ENCODE results near the gene SYCE3. TPM values are rescaled to one million over a fixed set of nuclear protein-coding genes. Genes with fewer than 3 reads are reported as not detected.
A peak's percentile ranks its signal among the peaks of the same experiment; 100 is the strongest.

Gene SYCE3
- total RNA-seq, 1 experiment from 2014 or later, result not detected

- H3K27ac Mint-ChIP-seq (ENCODE audit: unreplicated experiment), result no peak overlapping the region
- no peak overlapping the region for H3K4me3 ChIP-seq (ENCODE audit: low read depth, low read length)
- H3K9me3 ChIP-seq, result no peaks in the 10 kb centered on the region
- H3K9me3 Mint-ChIP-seq (ENCODE audit: unreplicated experiment), result no peaks in the 10 kb centered on the region
- H3K27me3 ChIP-seq (replicated peaks; ENCODE audit: control insufficient read depth, insufficient read depth, low read length), result no peaks in the 10 kb centered on the region
- no peaks in the 10 kb centered on the region for H3K36me3 ChIP-seq (ENCODE audit: control insufficient read depth, insufficient read depth, low read length)
- no peaks in the 10 kb centered on the region for H3K36me3 Mint-ChIP-seq (ENCODE audit: insufficient read depth, unreplicated experiment)
- POLR2A ChIA-PET, result no interaction called here
- DNase-seq, result no peak
- H3K27me3 Mint-ChIP-seq (ENCODE audit: insufficient read depth, unreplicated experiment), result peaks cover 3% of the 10 kb centered on the region
- no peak overlapping the region for H3K4me3 Mint-ChIP-seq (ENCODE audit: unreplicated experiment)
- H3K4me1 Mint-ChIP-seq (ENCODE audit: low read depth, unreplicated experiment), result no peaks in the 10 kb centered on the region
- intact Hi-C loops (cut with micrococcal nuclease; ENCODE audit: unreplicated experiment), result no loop called here
- H3K4me1 ChIP-seq, result no peaks in the 10 kb centered on the region
- no peak for TF ChIP-seq CTCF (IDR thresholded peaks at IDR 0.05; ENCODE audit: insufficient read depth in 1 of 2, low read depth in 1 of 2, low read length in 1 of 2, severe bottlenecking in 1 of 2, unreplicated experiment in 1 of 2)
- CTCF ChIA-PET, result no interaction called here
- no TSS peak for BruUV-seq (replicated peaks)
These were observed 44.4 kb upstream of the SYCE3 start for GRCh38 chr22:50606946-50607658.

GRCh38 chr22:50606165-50606945 lies 43.6 kb upstream of the SYCE3 start:
- intact Hi-C loops (cut with micrococcal nuclease; ENCODE audit: unreplicated experiment), result no loop called here
- H3K4me1 Mint-ChIP-seq (ENCODE audit: low read depth, unreplicated experiment), result no peaks in the 10 kb centered on the region
- Histone ChIP-seq H3K4me3 (ENCODE audit: low read depth, low read length) (no peak overlapping the region), H3K9me3 (no peaks in the 10 kb centered on the region), H3K4me1 (no peaks in the 10 kb centered on the region), H3K27me3 (replicated peaks; ENCODE audit: control insufficient read depth, insufficient read depth, low read length) (no peaks in the 10 kb centered on the region), H3K36me3 (ENCODE audit: control insufficient read depth, insufficient read depth, low read length) (no peaks in the 10 kb centered on the region)
- POLR2A ChIA-PET, result no interaction called here
- no peak overlapping the region for H3K4me3 Mint-ChIP-seq (ENCODE audit: unreplicated experiment)
- H3K27me3 Mint-ChIP-seq (ENCODE audit: insufficient read depth, unreplicated experiment), result peaks cover 6% of the 10 kb centered on the region
- DNase-seq, result peak in 1 of 2 experiments; percentile 32
- no peak for TF ChIP-seq CTCF (IDR thresholded peaks at IDR 0.05; ENCODE audit: insufficient read depth in 1 of 2, low read depth in 1 of 2, low read length in 1 of 2, severe bottlenecking in 1 of 2, unreplicated experiment in 1 of 2)
- BruUV-seq (replicated peaks), result no TSS peak
- no peak overlapping the region for H3K27ac Mint-ChIP-seq (ENCODE audit: unreplicated experiment)
- CTCF ChIA-PET, result no interaction called here
- H3K36me3 Mint-ChIP-seq (ENCODE audit: insufficient read depth, unreplicated experiment), result no peaks in the 10 kb centered on the region
- H3K9me3 Mint-ChIP-seq (ENCODE audit: unreplicated experiment), result no peaks in the 10 kb centered on the region

GRCh38 chr22:50605613-50606074 lies 42.9 kb upstream of the SYCE3 start:
- POLR2A ChIA-PET, result no interaction called here

More at GRCh38 chr22:50605613-50606074, 42.9 kb upstream of the SYCE3 start:
- Mint-ChIP-seq H3K4me3 (ENCODE audit: unreplicated experiment) (no peak overlapping the region), H3K4me1 (ENCODE audit: low read depth, unreplicated experiment) (no peaks in the 10 kb centered on the region), H3K27ac (ENCODE audit: unreplicated experiment) (no peak overlapping the region), H3K36me3 (ENCODE audit: insufficient read depth, unreplicated experiment) (no peaks in the 10 kb centered on the region), H3K27me3 (ENCODE audit: insufficient read depth, unreplicated experiment) (peaks cover 6% of the 10 kb centered on the region), H3K9me3 (ENCODE audit: unreplicated experiment) (no peaks in the 10 kb centered on the region)
- Histone ChIP-seq H3K4me1 (no peaks in the 10 kb centered on the region), H3K4me3 (ENCODE audit: low read depth, low read length) (no peak overlapping the region), H3K27me3 (replicated peaks; ENCODE audit: control insufficient read depth, insufficient read depth, low read length) (no peaks in the 10 kb centered on the region), H3K36me3 (ENCODE audit: control insufficient read depth, insufficient read depth, low read length) (no peaks in the 10 kb centered on the region), H3K9me3 (no peaks in the 10 kb centered on the region)
- no peak for DNase-seq
- intact Hi-C loops (cut with micrococcal nuclease; ENCODE audit: unreplicated experiment), result no loop called here
- BruUV-seq (replicated peaks), result no TSS peak
- no peak for TF ChIP-seq CTCF (IDR thresholded peaks at IDR 0.05; ENCODE audit: insufficient read depth in 1 of 2, low read depth in 1 of 2, low read length in 1 of 2, severe bottlenecking in 1 of 2, unreplicated experiment in 1 of 2)
- CTCF ChIA-PET, result no interaction called here

All from Caco-2 (cell line).